NOMO-1 (cell line): ENCODE measurements around the gene KRT25.

ENCODE experiments used
- DNase-seq, 2 experiments: peaks; one replicate each; lab custom pipeline; 2025; ENCODE audit not compliant: unreplicated experiment in 2 of 2; lab: John Stamatoyannopoulos, UW

The KRT25 gene, protein sequence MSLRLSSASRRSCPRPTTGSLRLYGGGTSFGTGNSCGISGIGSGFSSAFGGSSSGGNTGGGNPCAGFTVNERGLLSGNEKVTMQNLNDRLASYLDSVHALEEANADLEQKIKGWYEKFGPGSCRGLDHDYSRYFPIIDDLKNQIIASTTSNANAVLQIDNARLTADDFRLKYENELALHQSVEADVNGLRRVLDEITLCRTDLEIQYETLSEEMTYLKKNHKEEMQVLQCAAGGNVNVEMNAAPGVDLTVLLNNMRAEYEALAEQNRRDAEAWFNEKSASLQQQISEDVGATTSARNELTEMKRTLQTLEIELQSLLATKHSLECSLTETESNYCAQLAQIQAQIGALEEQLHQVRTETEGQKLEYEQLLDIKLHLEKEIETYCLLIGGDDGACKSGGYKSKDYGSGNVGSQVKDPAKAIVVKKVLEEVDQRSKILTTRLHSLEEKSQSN

GRCh38 chr17:40755231-40755630 lies at the start of gene KRT25:
KRT25 (minus strand) TSS chr17:40755331; CDS start chr17:40755271, 60 bp downstream.
- no peak for DNase-seq

DNA sequence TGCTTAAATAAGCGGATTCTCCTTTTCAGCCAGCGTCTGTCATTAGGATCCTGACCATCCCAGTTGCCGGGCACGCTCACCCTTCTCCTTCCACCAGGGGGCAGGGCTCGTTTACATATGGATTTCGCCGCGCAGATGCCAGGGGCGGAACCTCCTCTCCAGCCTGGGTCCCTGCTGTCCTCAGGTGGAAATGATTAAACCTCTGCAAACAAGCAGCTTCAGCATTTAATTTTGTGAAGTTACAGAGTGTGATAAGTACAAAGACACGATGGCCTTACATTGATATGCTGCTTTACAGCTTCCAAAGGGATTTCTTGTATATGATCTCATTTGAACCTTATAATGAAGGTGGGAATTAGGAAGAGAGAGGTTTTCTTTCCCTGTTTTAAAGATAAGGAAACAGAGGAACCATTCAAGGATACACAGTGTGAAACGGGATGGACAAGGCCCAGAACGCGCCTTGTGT lies 48.5 kb upstream of the KRT25 start:
- DNase-seq = peak; percentile 54 to 74

GRCh38 chr17:40801157-40801556 lies 46.0 kb upstream of the KRT25 start:
- no peak for DNase-seq

GRCh38 chr17:40800381-40800780 lies 45.2 kb upstream of the KRT25 start:
- no peak for DNase-seq

DNA sequence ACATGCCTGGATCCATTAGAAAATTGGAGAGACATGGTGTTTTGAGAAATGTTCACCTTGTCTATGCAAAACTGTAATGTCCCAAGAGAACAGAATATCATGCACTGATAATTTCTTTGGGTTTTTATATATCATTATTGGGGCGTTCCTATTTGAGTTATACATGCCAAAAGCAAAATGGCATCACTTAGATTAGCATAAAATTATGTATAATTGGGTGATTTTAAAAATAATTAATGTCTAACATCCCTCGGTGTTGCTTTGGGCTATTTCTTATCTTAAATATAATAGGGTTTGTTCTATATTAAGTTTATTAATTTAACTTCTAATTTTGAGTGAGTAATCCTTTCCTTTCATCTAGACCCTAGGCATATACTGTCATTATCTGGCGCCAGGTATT lies 44.7 kb upstream of the KRT25 start, which contains the start of gene KRT28:
TSS of gene KRT28 (minus strand) at position 101 of the 400 bp plus-strand sequence. CDS start at position 35, 66 bp downstream.
- DNase-seq = no peak

DNA sequence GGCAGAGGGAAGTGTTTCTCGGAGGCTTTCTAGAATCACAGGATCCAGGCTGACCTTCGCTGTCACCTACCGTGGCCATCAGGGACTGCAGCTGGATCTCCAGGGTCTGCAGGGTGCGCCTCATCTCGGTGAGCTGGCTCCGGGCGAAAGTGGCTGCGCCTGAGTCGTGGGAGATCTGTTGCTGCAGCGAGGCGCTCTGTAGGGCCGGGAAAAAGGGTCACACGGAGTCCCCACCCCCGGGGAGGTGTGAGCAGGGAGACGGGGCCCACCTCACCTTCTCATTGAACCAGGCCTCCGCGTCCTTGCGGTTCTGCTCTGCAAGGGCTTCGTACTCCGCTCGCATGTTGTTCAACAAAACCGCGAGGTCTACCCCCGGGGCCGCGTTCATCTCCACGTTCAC lies 41.7 kb upstream of the KRT25 start:
- DNase-seq = no peak

DNA sequence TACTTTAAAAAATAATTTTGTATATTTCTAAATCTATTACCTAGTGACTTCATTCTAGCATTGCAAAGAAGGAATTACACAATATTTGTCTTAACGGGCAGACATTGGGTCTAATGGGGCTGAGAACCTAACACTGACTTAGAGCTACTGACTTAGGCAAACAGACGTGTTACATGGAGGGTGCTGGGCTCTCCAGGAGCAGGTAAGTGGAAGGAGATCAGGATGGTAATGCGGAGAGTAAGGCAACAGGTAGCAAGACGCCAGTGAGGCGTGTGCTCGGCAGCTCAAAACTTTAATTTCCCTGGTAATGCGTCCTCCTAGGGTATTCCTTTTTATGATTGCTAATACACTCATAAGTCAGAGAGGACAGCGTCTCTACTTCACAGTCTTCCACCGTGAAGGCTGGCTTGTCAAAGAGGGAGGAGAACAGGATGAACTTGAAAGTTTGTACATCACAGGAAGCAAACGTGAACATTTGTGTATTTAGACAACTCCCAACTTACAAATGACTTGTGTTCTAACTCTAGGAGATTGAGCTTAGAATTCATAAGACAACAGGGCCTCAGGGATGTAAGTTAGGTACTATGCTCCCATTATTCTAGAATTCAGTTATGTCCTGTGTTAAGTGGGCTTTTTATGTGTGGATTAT lies 40.0 kb upstream of the KRT25 start:
- DNase-seq = peak in 1 of 2 experiments; percentile 7

DNA sequence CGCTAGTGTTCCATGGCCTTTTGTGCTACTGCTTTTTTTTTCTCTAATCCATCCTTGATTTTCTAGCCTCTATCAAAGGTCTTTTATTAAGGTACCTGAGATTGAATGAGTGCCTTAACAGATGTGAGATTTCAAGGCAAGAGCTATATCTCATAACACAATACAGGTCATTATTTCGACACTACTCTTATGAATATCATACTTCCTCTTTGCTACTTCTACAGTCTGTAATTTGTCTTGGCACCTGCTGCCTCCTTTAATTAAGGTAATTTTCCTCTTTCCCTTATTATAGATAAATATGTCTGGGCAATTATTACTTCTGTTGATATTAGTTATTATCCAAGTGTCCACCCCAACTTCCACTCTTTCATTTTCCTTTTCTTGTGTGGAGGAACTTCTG lies 39.3 kb upstream of the KRT25 start:
- peak; percentile 38 to 91 for DNase-seq

GRCh38 chr17:40793832-40794231 lies 38.7 kb upstream of the KRT25 start:
- no peak for DNase-seq

DNA sequence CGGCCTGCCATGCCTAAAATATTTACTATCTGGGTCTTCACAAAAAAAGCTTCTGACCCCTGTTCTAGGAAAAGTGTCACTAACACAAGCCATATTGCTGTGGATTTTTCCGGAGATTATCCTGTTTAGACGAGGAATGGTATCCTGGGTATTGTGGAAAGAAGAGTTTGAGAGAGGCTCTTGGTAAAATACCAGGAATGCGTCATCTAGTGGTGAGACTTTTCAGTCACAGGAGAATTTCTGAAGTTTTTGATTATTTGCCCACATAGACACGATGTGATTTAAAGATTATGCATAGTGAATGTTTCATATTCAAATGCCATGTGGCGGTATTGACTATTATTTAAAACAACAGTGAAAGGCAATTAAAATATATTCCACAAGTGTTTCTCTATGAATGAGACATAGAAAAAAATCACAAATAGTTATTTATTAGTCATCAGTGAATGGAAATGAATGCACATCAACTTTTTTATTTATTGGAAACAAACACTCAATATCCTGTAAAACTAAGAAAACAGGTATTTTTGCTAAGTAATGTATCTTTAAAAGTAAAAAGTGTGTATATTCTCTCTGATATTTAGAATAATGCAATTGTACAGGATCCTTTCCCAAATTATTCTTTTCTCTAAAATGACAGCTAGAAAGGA lies 36.8 kb upstream of the KRT25 start:
- DNase-seq = no peak

GRCh38 chr17:40791111-40791510 lies 36.0 kb upstream of the KRT25 start:
- DNase-seq = no peak

DNA sequence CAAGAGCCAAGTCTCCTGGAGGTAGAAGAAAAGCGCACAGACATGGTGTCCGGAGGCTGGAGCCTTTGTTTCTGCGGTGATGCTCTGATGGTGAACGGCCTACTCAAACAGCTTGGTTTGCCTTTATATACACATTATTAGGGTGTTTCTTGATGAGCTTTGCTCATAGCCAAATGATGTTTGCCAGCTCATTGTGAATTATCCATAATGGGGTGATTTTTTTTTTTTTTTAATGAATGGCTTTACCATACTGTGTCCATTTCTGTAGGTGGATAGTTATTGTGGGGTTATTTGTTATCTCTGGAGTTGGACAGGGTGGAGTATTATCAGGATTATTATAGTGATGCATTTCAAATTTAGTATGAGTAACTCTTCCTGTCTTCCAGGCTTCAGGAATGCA lies 27.3 kb upstream of the KRT25 start, which contains the start of gene KRT27:
TSS of gene KRT27 (minus strand) at position 101 of the 400 bp plus-strand sequence. CDS start at position 44, 57 bp downstream.
- no peak for DNase-seq

DNA sequence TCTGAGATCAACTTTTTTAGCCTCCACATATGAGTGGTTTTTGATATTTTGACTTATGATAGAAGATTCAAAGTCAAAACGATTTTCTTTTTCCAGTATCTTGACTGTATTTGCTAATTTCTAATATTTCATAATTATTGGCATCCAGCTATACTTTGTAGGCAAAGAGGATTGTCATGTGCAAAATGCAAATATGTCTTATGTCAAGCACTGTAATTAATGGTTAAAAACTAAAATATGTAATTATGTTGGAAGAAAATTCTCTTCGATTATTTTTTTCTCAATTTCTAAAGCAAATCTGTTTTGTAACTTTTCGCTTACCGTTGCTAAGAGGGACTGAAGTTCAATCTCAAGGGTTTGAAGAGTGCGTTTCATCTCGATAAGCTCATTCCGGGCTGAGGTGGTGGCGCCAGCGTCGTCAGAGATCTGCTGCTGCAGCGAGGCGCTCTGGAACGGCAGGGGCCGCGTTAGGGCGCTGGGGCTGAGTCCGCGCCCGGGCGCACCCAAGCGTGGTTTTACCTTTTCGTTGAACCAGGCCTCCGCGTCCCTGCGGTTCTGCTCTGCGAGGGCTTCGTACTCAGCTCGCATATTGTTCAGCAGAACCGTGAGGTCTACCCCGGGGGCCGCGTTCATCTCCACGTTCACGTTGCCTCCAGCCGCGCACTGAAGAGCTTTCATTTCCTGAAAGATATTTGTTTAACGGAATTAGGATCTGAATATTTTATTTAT lies 24.2 kb upstream of the KRT25 start:
- DNase-seq = peak in 1 of 2 experiments; percentile 31

- peak; percentile 16 to 31 for DNase-seq
Observed at GRCh38 chr17:40778461-40778860, 23.3 kb upstream of the KRT25 start.

GRCh38 chr17:40777971-40778370 lies 22.8 kb upstream of the KRT25 start:
- peak in 1 of 2 experiments; percentile 42 for DNase-seq

GRCh38 chr17:40777459-40777858 lies 22.3 kb upstream of the KRT25 start:
- no peak for DNase-seq

GRCh38 chr17:40775945-40776344 lies 20.8 kb upstream of the KRT25 start:
- DNase-seq = no peak

DNA sequence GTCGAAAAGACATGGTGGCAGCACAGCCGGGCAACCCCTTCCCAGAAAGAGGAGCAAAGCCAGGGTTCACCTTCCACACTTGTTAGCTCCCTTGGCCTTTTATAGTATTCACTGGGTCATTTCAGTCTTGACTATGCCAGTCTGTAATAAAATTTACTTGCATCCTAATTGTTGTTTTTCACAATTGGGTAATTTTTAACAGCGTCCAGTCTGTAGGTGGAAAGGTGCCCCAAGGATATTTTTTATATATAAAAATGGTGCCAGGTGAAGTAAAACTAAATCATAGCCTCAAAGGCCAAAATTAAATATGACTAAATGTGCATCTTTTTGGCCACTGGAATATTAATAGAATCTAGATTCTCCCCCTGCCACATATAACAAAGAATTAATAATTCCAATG lies 17.0 kb upstream of the KRT25 start, which contains the start of gene KRT26:
TSS of gene KRT26 (minus strand) at position 101 of the 400 bp plus-strand sequence. CDS start at position 13, 88 bp downstream.
- DNase-seq = no peak

GRCh38 chr17:40765657-40766056 lies 10.5 kb upstream of the KRT25 start:
- DNase-seq = no peak

DNA sequence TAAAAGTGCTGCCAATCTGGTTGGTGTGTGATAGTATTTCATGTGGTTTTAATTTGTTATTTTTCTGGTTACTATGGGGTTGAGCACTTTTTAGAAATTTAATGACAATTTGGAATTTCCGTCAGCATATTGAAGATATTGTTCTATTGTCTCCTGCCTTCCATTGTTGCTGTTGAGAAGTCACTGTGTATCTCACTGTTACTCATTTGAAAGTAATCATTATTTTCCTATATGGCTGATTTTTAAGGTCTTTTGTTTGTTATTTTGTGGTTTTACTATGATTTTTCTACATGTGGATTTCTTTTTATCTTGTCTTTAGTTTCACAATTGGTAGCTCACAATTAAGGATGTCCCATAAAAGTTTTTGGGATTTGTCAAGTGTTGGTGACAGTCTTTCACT lies 8.6 kb upstream of the KRT25 start:
- DNase-seq = no peak
